K562 (cell line): Measurements from ENCODE around the gene TOMM22. TPM values are rescaled to one million over a fixed set of nuclear protein-coding genes. Genes with fewer than 3 reads are reported as not detected.

ENCODE experiments used
- ATAC-seq: fragments of 200-7000 bp; cut with Tn5 transposase; 3 replicates; pipeline ENCODE4 v1.9.1; 2020; ENCODE audit warnings: moderate library complexity
- BruUV-seq: library from RNA; stranded (reverse); fragments of 400-500 nt; replicated peaks from 2 replicates; lab custom pipeline; 2021; lab: Mats Ljungman, UMichigan
- CTCF ChIA-PET: fragments of 300-600 bp; formaldehyde crosslinking; extraction: SDS; loops from one replicate; lab custom pipeline; 2021; ENCODE audit warnings: low intra/inter-chr PET ratio; lab: Yijun Ruan, JAX
- POLR2A ChIA-PET: fragments of 300-600, 350-650 bp; sonication (Branson Sonifier 250); formaldehyde crosslinking; extraction: SDS; loops from one replicate; lab custom pipeline; 2021; ENCODE audit warnings: antibody characterized with exemption, inconsistent platforms; lab: Yijun Ruan, JAX
- DNase-seq, 4 experiments: peaks; one replicate each; pipeline versions ENCODE4 v3.0.0 to v3.0.0-alpha.2; 2011 to 2018; ENCODE audit warnings: low spot score in 3 of 4, mixed read lengths in 3 of 4; ENCODE audit errors: extremely low read depth in 1 of 4
- FAIRE-seq: peaks from 2 replicates; lab custom pipeline; 2011; peaks lifted over from hg19 to GRCh38; lab: Jason Lieb, UNC
- H2AFZ ChIP-seq: 2 replicates; pipeline ENCODE4 v1.6.0; 2011; ENCODE audit warnings: low read depth, low read length, control low read depth, inconsistent platforms
- H3K27ac ChIP-seq: fragments of 200-600 bp; 3 replicates; pipeline ENCODE4 v1.8.0; 2011; ENCODE audit warnings: low read depth, mild to moderate bottlenecking, control low read depth, inconsistent platforms, low read length, moderate library complexity, mixed read lengths; ENCODE audit errors: extremely low read depth
- H3K27me3 ChIP-seq, 2 experiments: fragments of 300-600 bp in 1 of 2; 2 replicates in 1 of 2; 3 replicates in 1 of 2; pipeline versions ENCODE4 v1.6.0 to v1.8.0; 2011; ENCODE audit warnings: inconsistent platforms in 2 of 2, low read length in 2 of 2, mild to moderate bottlenecking in 1 of 2, mixed read lengths in 1 of 2, moderate library complexity in 1 of 2; ENCODE audit not compliant: control insufficient read depth in 2 of 2, insufficient read depth in 2 of 2
- H3K36me3 ChIP-seq: fragments of 300-600 bp; 3 replicates; pipeline ENCODE4 v1.8.0; 2011; ENCODE audit warnings: mild to moderate bottlenecking, low read length, inconsistent platforms; ENCODE audit not compliant: control insufficient read depth, insufficient read depth
- H3K4me1 ChIP-seq, 2 experiments: fragments of 200-600 bp in 1 of 2; replicated peaks in 1 of 2; 2 replicates in 1 of 2; 3 replicates in 1 of 2; pipeline versions ENCODE4 v1.5.1 to v1.8.0; 2011; ENCODE audit warnings: inconsistent platforms in 2 of 2, low read length in 2 of 2, mild to moderate bottlenecking in 1 of 2, mixed read lengths in 1 of 2, moderate library complexity in 1 of 2; ENCODE audit not compliant: control insufficient read depth in 2 of 2, insufficient read depth in 2 of 2
- H3K4me2 ChIP-seq: 2 replicates; pipeline ENCODE4 v1.6.1; 2011; ENCODE audit warnings: low read length, control low read depth, inconsistent platforms, mixed read lengths; ENCODE audit not compliant: insufficient read depth
- H3K4me3 ChIP-seq: fragments of 200-600 bp; sonication (generic), shearing (Covaris generic); 2 replicates; pipeline ENCODE4 v1.5.1; 2016; ENCODE audit warnings: control low read depth, inconsistent platforms
- H3K79me2 ChIP-seq: fragments of 200-600 bp; 3 replicates; pipeline ENCODE4 v1.8.0; 2011; ENCODE audit warnings: low read length, inconsistent platforms; ENCODE audit not compliant: control insufficient read depth, insufficient read depth
- H3K9ac ChIP-seq, 2 experiments: 2 replicates each; pipeline versions ENCODE4 v1.6.0 to v1.6.1; 2011; ENCODE audit warnings: low read depth in 2 of 2, low read length in 2 of 2, control low read depth in 1 of 2, inconsistent platforms in 1 of 2, mild to moderate bottlenecking in 1 of 2, mixed read lengths in 1 of 2; ENCODE audit not compliant: insufficient read depth in 1 of 2
- H3K9me1 ChIP-seq: one replicate; pipeline ENCODE4 v1.6.0; 2011; ENCODE audit warnings: inconsistent platforms, mild to moderate bottlenecking, low read length, moderate library complexity; ENCODE audit not compliant: control insufficient read depth, insufficient read depth
- H3K9me3 ChIP-seq: replicated peaks from 2 replicates; pipeline ENCODE4 v1.5.1; 2011; ENCODE audit warnings: low read depth, low read length, inconsistent platforms; ENCODE audit not compliant: control insufficient read depth, insufficient read depth
- H4K20me1 ChIP-seq: replicated peaks from 2 replicates; pipeline ENCODE4 v1.6.1; 2011; ENCODE audit warnings: low read length, inconsistent platforms, mixed read lengths; ENCODE audit not compliant: control insufficient read depth, insufficient read depth
- CREBBP ChIP-seq: IDR thresholded peaks from one replicate; pipeline ENCODE4 v1.6.1; 2012; ENCODE audit warnings: low read depth, mild to moderate bottlenecking, control low read depth, inconsistent platforms, low read length
- CXXC5 ChIP-seq: fragments of 250-450 bp; sonication (Bioruptor Pico); IDR thresholded peaks from 2 replicates; pipeline ENCODE4 v1.8.0; 2022; ENCODE audit warnings: inconsistent platforms, mild to moderate bottlenecking, moderate library complexity
- DMBX1 ChIP-seq: fragments of 250-450 bp; sonication (Bioruptor Pico); IDR thresholded peaks from 2 replicates; pipeline ENCODE4 v1.8.0; 2022; ENCODE audit warnings: inconsistent platforms, mild to moderate bottlenecking, moderate library complexity, borderline replicate concordance
- EGR1 ChIP-seq: fragments of 450-650 bp; conservative IDR thresholded peaks from 2 replicates; pipeline ENCODE4 v1.6.1; 2017; ENCODE audit warnings: mild to moderate bottlenecking
- KAT8 ChIP-seq: fragments of 450-650 bp; IDR thresholded peaks from 2 replicates; pipeline ENCODE4 v1.6.1; 2016; ENCODE audit warnings: low read depth, mild to moderate bottlenecking
- KDM5B ChIP-seq: fragments of 200-600 bp; sonication (generic); IDR thresholded peaks from 2 replicates; pipeline ENCODE4 v1.6.1; 2012; ENCODE audit warnings: low read depth, mild to moderate bottlenecking, moderate library complexity, low read length, control low read depth, inconsistent platforms; ENCODE audit not compliant: insufficient replicate concordance
- MTA3 ChIP-seq: fragments of 450-650 bp; formaldehyde crosslinking; IDR thresholded peaks from 2 replicates; pipeline ENCODE4 v1.6.1; 2017; ENCODE audit warnings: mild to moderate bottlenecking, borderline replicate concordance
- SMAD2 ChIP-seq: fragments of 150-350 bp; IDR thresholded peaks from 2 replicates; pipeline ENCODE4 v1.6.1; 2014; ENCODE audit warnings: low read depth, mild to moderate bottlenecking, low read length
- ZBTB5 ChIP-seq: fragments of 450-650 bp; IDR thresholded peaks from 2 replicates; pipeline ENCODE4 v1.6.1; 2017; ENCODE audit warnings: antibody characterized with exemption
- ZKSCAN8 ChIP-seq: fragments of 200-800 bp; sonication (Bioruptor generic); IDR thresholded peaks from 2 replicates; pipeline ENCODE4 v1.6.1; 2016; ENCODE audit warnings: missing genetic modification characterization, missing compliant biosample characterization
- WGBS: fragments of 100-300 bp; shearing (Covaris generic); methylation state at CpG from one replicate; pipeline ENCODE4 v1.1.6; 2016; ENCODE audit warnings: low coverage, mixed read lengths; ENCODE audit not compliant: insufficient coverage; ENCODE audit errors: missing lambda C conversion rate; 5-methylcytosine and 5-hydroxymethylcytosine counted together
- in situ Hi-C: fragments of 300-500 bp; cut with MboI; formaldehyde crosslinking; loops from 4 replicates; pipeline ENCODE4 v1.15.0; 2018; ENCODE audit warnings: inconsistent platforms, mixed read lengths
- intact Hi-C: fragments of 100-400 bp; cut with micrococcal nuclease; formaldehyde crosslinking; loops from 2 replicates; pipeline ENCODE4 v1.14.2; 2022
- polyA plus RNA-seq, 8 experiments: library from polyadenylated mRNA; depleted of rRNA in 4 of 8; stranded (reverse) in 5 of 8; unstranded in 3 of 8; fragments of >200 nt; fragmentation: Nextera tagmentation in 2 of 8; fragmentation: Illumina TruSeq in 1 of 8; extraction: Ambion mirVana in 2 of 8; extraction: Trizol in 1 of 8; gene quantifications; 2 replicates each; pipeline versions ENCODE4 v1.2.1 to v1.2.3, GENCODE V29; 2011 to 2014; ENCODE audit warnings: inconsistent platforms in 1 of 8, missing spikeins in 1 of 8
- total RNA-seq, 7 experiments: library from RNA; depleted of rRNA in 6 of 7; stranded (reverse); fragments of >200 nt in 6 of 7; fragmentation: Illumina TruSeq in 2 of 7; extraction: Trizol in 2 of 7; gene quantifications; 2 replicates each; pipeline versions ENCODE4 v1.2.1 to v1.2.3, GENCODE V29; 2011 to 2021; ENCODE audit warnings: low replicate concordance in 1 of 7
- TF ChIP-seq, protein P1 (sequence below): sonication (generic); formaldehyde crosslinking; IDR thresholded peaks from 2 replicates; pipeline ENCODE4 v1.8.0; 2022; ENCODE audit warnings: missing genetic modification reagents, mild to moderate bottlenecking, borderline replicate concordance
- TF ChIP-seq, protein P2 (sequence below): sonication (generic); formaldehyde crosslinking; IDR thresholded peaks from 2 replicates; pipeline ENCODE4 v1.5.0; 2020; ENCODE audit warnings: missing genetic modification reagents
- TF ChIP-seq, protein P3 (sequence below), 2 experiments: fragments of 200-800 bp in 1 of 2; sonication (Bioruptor generic) in 1 of 2; sonication (generic) in 1 of 2; formaldehyde crosslinking in 1 of 2; IDR thresholded peaks in 1 of 2; conservative IDR thresholded peaks in 1 of 2; 2 replicates each; pipeline versions ENCODE4 v1.5.0 to v1.6.1; 2016 to 2020; ENCODE audit warnings: missing compliant biosample characterization in 1 of 2, missing genetic modification characterization in 1 of 2, missing genetic modification reagents in 1 of 2

The TOMM22 gene
- total and polyA plus RNA-seq, 9 of the 15 experiments (the other 6 are each of a cell fraction or from before 2014, with no cell fraction given): 25.8 to 108 (median 73.8) TPM

GRCh38 chr22:38697425-38698089 lies 15.8 kb downstream of the TOMM22 start:
- POLR2A ChIA-PET: interaction anchor here (0.5 to 3.2 kb wide), 8 partner anchors 9 to 223 kb away, joined by 3 to 12 read pairs (median 4); partner anchors contain the start of gene TOMM22
- Histone ChIP-seq H3K4me3 (peak overlapping the region; percentile 89), H3K36me3 (peaks cover 45% of the 10 kb centered on the region), H3K9me3 (no peaks in the 10 kb centered on the region), H3K9ac (peak overlapping the region; percentile 26 to 57; a peak in 3 of 4 replicates), H3K27me3 (no peaks in the 10 kb centered on the region), H3K9me1 (peaks cover 3% of the 10 kb centered on the region), H3K79me2 (peaks cover 80% of the 10 kb centered on the region), H4K20me1 (no peaks in the 10 kb centered on the region; the same call in 1 of the 2 replicates), H2AFZ (no peak overlapping the region), H3K4me1 (peaks cover 38 to 45% of the 10 kb centered on the region in 2 experiments; a peak in 4 of 5 replicates), H3K27ac (peak overlapping the region; percentile 50; the same call in 2 of the 3 replicates), H3K4me2 (peak overlapping the region; percentile 83)
- ATAC-seq (peak; percentile 58), FAIRE-seq (peak; percentile 63), DNase-seq (peak in 2 of 4 experiments; percentile 39 to 73)
- in situ Hi-C loops: no loop called here
- no TSS peak for BruUV-seq
- under 1% methylated on average over 8 of the region's 8 CpGs for WGBS
- CTCF ChIA-PET: no interaction called here
- intact Hi-C loops: no loop called here
- no peak for TF ChIP-seq DMBX1 (CRISPR knock-in tag)
- peak; percentile 32; the same call in 1 of the 2 replicates for TF ChIP-seq CXXC5 (CRISPR knock-in tag)
- TF ChIP-seq, protein P1, sequence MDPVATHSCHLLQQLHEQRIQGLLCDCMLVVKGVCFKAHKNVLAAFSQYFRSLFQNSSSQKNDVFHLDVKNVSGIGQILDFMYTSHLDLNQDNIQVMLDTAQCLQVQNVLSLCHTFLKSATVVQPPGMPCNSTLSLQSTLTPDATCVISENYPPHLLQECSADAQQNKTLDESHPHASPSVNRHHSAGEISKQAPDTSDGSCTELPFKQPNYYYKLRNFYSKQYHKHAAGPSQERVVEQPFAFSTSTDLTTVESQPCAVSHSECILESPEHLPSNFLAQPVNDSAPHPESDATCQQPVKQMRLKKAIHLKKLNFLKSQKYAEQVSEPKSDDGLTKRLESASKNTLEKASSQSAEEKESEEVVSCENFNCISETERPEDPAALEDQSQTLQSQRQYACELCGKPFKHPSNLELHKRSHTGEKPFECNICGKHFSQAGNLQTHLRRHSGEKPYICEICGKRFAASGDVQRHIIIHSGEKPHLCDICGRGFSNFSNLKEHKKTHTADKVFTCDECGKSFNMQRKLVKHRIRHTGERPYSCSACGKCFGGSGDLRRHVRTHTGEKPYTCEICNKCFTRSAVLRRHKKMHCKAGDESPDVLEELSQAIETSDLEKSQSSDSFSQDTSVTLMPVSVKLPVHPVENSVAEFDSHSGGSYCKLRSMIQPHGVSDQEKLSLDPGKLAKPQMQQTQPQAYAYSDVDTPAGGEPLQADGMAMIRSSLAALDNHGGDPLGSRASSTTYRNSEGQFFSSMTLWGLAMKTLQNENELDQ: no peak
- TF ChIP-seq CREBBP: no peak
- TF ChIP-seq SMAD2: no peak
- TF ChIP-seq, protein P2, sequence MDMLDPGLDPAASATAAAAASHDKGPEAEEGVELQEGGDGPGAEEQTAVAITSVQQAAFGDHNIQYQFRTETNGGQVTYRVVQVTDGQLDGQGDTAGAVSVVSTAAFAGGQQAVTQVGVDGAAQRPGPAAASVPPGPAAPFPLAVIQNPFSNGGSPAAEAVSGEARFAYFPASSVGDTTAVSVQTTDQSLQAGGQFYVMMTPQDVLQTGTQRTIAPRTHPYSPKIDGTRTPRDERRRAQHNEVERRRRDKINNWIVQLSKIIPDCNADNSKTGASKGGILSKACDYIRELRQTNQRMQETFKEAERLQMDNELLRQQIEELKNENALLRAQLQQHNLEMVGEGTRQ (CRISPR knock-in tag): no peak
- TF ChIP-seq KAT8: no peak
- no peak for TF ChIP-seq ZKSCAN8
- no peak for TF ChIP-seq ZBTB5
- no peak for TF ChIP-seq KDM5B
- no peak for TF ChIP-seq MTA3
- TF ChIP-seq EGR1: no peak
- TF ChIP-seq, protein P3, sequence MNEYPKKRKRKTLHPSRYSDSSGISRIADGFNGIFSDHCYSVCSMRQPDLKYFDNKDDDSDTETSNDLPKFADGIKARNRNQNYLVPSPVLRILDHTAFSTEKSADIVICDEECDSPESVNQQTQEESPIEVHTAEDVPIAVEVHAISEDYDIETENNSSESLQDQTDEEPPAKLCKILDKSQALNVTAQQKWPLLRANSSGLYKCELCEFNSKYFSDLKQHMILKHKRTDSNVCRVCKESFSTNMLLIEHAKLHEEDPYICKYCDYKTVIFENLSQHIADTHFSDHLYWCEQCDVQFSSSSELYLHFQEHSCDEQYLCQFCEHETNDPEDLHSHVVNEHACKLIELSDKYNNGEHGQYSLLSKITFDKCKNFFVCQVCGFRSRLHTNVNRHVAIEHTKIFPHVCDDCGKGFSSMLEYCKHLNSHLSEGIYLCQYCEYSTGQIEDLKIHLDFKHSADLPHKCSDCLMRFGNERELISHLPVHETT (CRISPR knock-in tag; conservative IDR thresholded peaks at IDR 0.05 in 1 of 2, IDR thresholded peaks at IDR 0.05 in 1 of 2): no peak
